Keratinocyte (primary cell): ENCODE results near the gene ADAMTS16. TPM values are rescaled to one million over a fixed set of nuclear protein-coding genes. Genes with fewer than 3 reads are reported as not detected.

Experiments
- DNase-seq: peaks from one replicate; pipeline ENCODE4 v3.0.0-alpha.2; 2011; ENCODE audit warnings: low read depth, missing footprints, low spot score
- FAIRE-seq: peaks from 2 replicates; lab custom pipeline; 2011; peaks lifted over from hg19 to GRCh38; lab: Jason Lieb, UNC
- H2AFZ ChIP-seq: 2 replicates; pipeline ENCODE4 v1.6.0; 2012; ENCODE audit warnings: low read length, control low read depth, inconsistent platforms; ENCODE audit not compliant: control insufficient read depth
- H3K27ac ChIP-seq: 2 replicates; pipeline ENCODE4 v1.5.1; 2011; ENCODE audit warnings: low read length; ENCODE audit not compliant: control insufficient read depth, insufficient read depth
- H3K27me3 ChIP-seq: 3 replicates; pipeline ENCODE4 v1.6.0; 2011; ENCODE audit warnings: low read length; ENCODE audit not compliant: control insufficient read depth, insufficient read depth; ENCODE audit errors: extremely low read depth
- H3K36me3 ChIP-seq, 2 experiments: 2 replicates in 1 of 2; 3 replicates in 1 of 2; pipeline ENCODE4 v1.5.1; 2011; ENCODE audit warnings: low read length in 2 of 2, mild to moderate bottlenecking in 1 of 2; ENCODE audit not compliant: control insufficient read depth in 2 of 2, insufficient read depth in 2 of 2; ENCODE audit errors: extremely low read depth in 1 of 2
- H3K4me1 ChIP-seq: 3 replicates; pipeline ENCODE4 v1.5.1; 2011; ENCODE audit warnings: low read length; ENCODE audit not compliant: control insufficient read depth, insufficient read depth; ENCODE audit errors: extremely low read depth
- H3K4me2 ChIP-seq: 3 replicates; pipeline ENCODE4 v1.6.0; 2011; ENCODE audit warnings: low read depth, low read length; ENCODE audit not compliant: control insufficient read depth, insufficient read depth; ENCODE audit errors: extremely low read depth
- H3K4me3 ChIP-seq, 3 experiments: fragments of 200-600 bp in 1 of 3; sonication (generic) in 1 of 3; 2 replicates in 2 of 3; 3 replicates in 1 of 3; pipeline ENCODE4 v1.5.1; 2011 to 2016; ENCODE audit warnings: low read length in 3 of 3, mild to moderate bottlenecking in 3 of 3, control low read depth in 2 of 3, inconsistent platforms in 1 of 3, low read depth in 1 of 3, mixed read lengths in 1 of 3, mixed run types in 1 of 3, moderate library complexity in 1 of 3; ENCODE audit not compliant: control insufficient read depth in 2 of 3, insufficient read depth in 2 of 3; ENCODE audit errors: extremely low read depth in 1 of 3
- H3K79me2 ChIP-seq: 2 replicates; pipeline ENCODE4 v1.6.0; 2012; ENCODE audit warnings: low read length; ENCODE audit not compliant: control insufficient read depth, insufficient read depth
- H3K9ac ChIP-seq: 3 replicates; pipeline ENCODE4 v1.6.0; 2011; ENCODE audit warnings: low read length; ENCODE audit not compliant: control insufficient read depth, insufficient read depth; ENCODE audit errors: extremely low read depth
- H3K9me1 ChIP-seq: 3 replicates; pipeline ENCODE4 v1.6.0; 2011; ENCODE audit warnings: low read length; ENCODE audit not compliant: control insufficient read depth, insufficient read depth; ENCODE audit errors: extremely low read depth
- H3K9me3 ChIP-seq: 2 replicates; pipeline ENCODE4 v1.5.1; 2012; ENCODE audit warnings: low read depth, low read length; ENCODE audit not compliant: control insufficient read depth
- H4K20me1 ChIP-seq: 3 replicates; pipeline ENCODE4 v1.6.0; 2011; ENCODE audit warnings: low read length; ENCODE audit not compliant: control insufficient read depth, insufficient read depth; ENCODE audit errors: extremely low read depth
- CTCF ChIP-seq, 3 experiments: IDR thresholded peaks in 1 of 3; conservative IDR thresholded peaks in 1 of 3; optimal IDR thresholded peaks in 1 of 3; 2 replicates in 2 of 3; 3 replicates in 1 of 3; pipeline versions ENCODE3 to v1.5.1; 2011; ENCODE audit warnings: low read length in 3 of 3, mild to moderate bottlenecking in 3 of 3, moderate library complexity in 2 of 3, control low read depth in 1 of 3, inconsistent platforms in 1 of 3; ENCODE audit not compliant: insufficient read depth in 2 of 3; ENCODE audit errors: extremely low read depth in 1 of 3
- EZH2 ChIP-seq: IDR thresholded peaks from one replicate; pipeline ENCODE4 v1.6.1; 2012; ENCODE audit warnings: inconsistent platforms, mild to moderate bottlenecking, low read length, moderate library complexity
- dilution Hi-C: fragments of 300-500 bp; cut with MboI; formaldehyde crosslinking; loops from one replicate; pipeline ENCODE4 v1.7.0; 2020; ENCODE audit warnings: low sequenced_read_pairs; ENCODE audit not compliant: extremely low pct_ligation_motif_present
- polyA plus RNA-seq, 5 experiments: library from polyadenylated mRNA; depleted of rRNA in 3 of 5; stranded (reverse) in 3 of 5; stranded (forward) in 1 of 5; unstranded in 1 of 5; fragments of >200 nt; gene quantifications; 1 replicate in 1 of 5; 2 replicates in 3 of 5; 3 replicates in 1 of 5; pipeline versions ENCODE4 v1.2.1 to v1.2.3, GENCODE V29; 2011 to 2012; ENCODE audit warnings: missing spikeins in 2 of 5, low read depth in 1 of 5, low replicate concordance in 1 of 5

The ADAMTS16 gene
- polyA plus RNA-seq, 1 donor (not counting 4 experiments of a cell fraction or from before 2014, with no cell fraction given): not detected

GRCh38 chr5:5240234-5240633, 100.1 kb downstream of the ADAMTS16 start:
- no peaks in the 10 kb centered on the region for H3K36me3 ChIP-seq
- H3K9me3 ChIP-seq: no peaks in the 10 kb centered on the region
- no peak for DNase-seq
- TF ChIP-seq CTCF (optimal IDR thresholded peaks at IDR 0.05 in 1 of 3, IDR thresholded peaks at IDR 0.05 in 1 of 3, conservative IDR thresholded peaks at IDR 0.05 in 1 of 3; ENCODE audit: extremely low read depth in 1 of 3, insufficient read depth in 2 of 3, low read length in 3 of 3): no peak
- TF ChIP-seq EZH2: no peak
- H3K27ac ChIP-seq: no peak overlapping the region
- H3K4me3 ChIP-seq: no peak overlapping the region
- no peaks in the 10 kb centered on the region for H3K79me2 ChIP-seq
- H2AFZ ChIP-seq: no peak overlapping the region
- no peak for FAIRE-seq
- H3K27me3 ChIP-seq: no peaks in the 10 kb centered on the region
- H3K4me2 ChIP-seq: no peak overlapping the region
- no peaks in the 10 kb centered on the region for H3K9me1 ChIP-seq
- no peaks in the 10 kb centered on the region for H3K4me1 ChIP-seq
- H4K20me1 ChIP-seq: no peaks in the 10 kb centered on the region
- H3K9ac ChIP-seq: no peak overlapping the region
- dilution Hi-C loops: no loop called here

- no peak overlapping the region for H3K4me3 ChIP-seq
- no peaks in the 10 kb centered on the region for H3K4me1 ChIP-seq
- H3K79me2 ChIP-seq: no peaks in the 10 kb centered on the region
- H3K36me3 ChIP-seq: no peaks in the 10 kb centered on the region
- no peak overlapping the region for H2AFZ ChIP-seq
- no peak overlapping the region for H3K4me2 ChIP-seq
- no peaks in the 10 kb centered on the region for H3K9me3 ChIP-seq
- no peaks in the 10 kb centered on the region for H3K9me1 ChIP-seq
- no peak overlapping the region for H3K9ac ChIP-seq
- H4K20me1 ChIP-seq: no peaks in the 10 kb centered on the region
- no peak overlapping the region for H3K27ac ChIP-seq
- H3K27me3 ChIP-seq: no peaks in the 10 kb centered on the region
- dilution Hi-C loops: no loop called here
- TF ChIP-seq CTCF (optimal IDR thresholded peaks at IDR 0.05 in 1 of 3, IDR thresholded peaks at IDR 0.05 in 1 of 3, conservative IDR thresholded peaks at IDR 0.05 in 1 of 3; ENCODE audit: extremely low read depth in 1 of 3, insufficient read depth in 2 of 3, low read length in 3 of 3): no peak
- DNase-seq (no peak), FAIRE-seq (no peak)
Observed at GRCh38 chr5:5242056-5242455, 101.9 kb downstream of the ADAMTS16 start.
